Breast epithelium (tissue), 4 donors: Measurements from ENCODE around the gene PRMT2. TPM values are rescaled to one million over a fixed set of nuclear protein-coding genes. Genes with fewer than 3 reads are reported as not detected.

Experiments
- DNase-seq, 2 donors: peaks; one replicate each; pipeline ENCODE4 v3.0.0-alpha.2; 2019; ENCODE audit warnings: low spot score in 2 of 2
- H3K27ac ChIP-seq, 2 donors: fragments of 200-600 bp; sonication (generic) in 1 of 2; one replicate each; pipeline ENCODE4 v1.5.1; 2016 to 2019; ENCODE audit warnings: mild to moderate bottlenecking in 1 of 2
- H3K27me3 ChIP-seq, 2 donors: fragments of 200-600 bp; sonication (generic) in 1 of 2; one replicate each; pipeline versions ENCODE4 v1.5.1 to v1.6.0; 2017 to 2019; ENCODE audit warnings: control low read depth in 1 of 2, mild to moderate bottlenecking in 1 of 2
- H3K36me3 ChIP-seq: fragments of 200-600 bp; one replicate; pipeline ENCODE4 v1.5.1; 2019
- H3K4me1 ChIP-seq, 2 donors: fragments of 200-600 bp; sonication (generic); one replicate each; pipeline ENCODE4 v1.5.1; 2016 to 2019; ENCODE audit warnings: control low read depth in 1 of 2
- H3K4me3 ChIP-seq, 3 donors: fragments of 200-600 bp; sonication (generic); 1 replicate in 2 of 3; 2 replicates in 1 of 3; pipeline ENCODE4 v1.5.1; 2016 to 2019; ENCODE audit warnings: mild to moderate bottlenecking in 3 of 3, moderate library complexity in 2 of 3
- H3K9me3 ChIP-seq, 2 donors: fragments of 200-600 bp; sonication (generic) in 1 of 2; one replicate each; pipeline ENCODE4 v1.5.1; 2016 to 2019; ENCODE audit warnings: control low read depth in 1 of 2
- CTCF ChIP-seq, 3 donors: fragments of 450-650 bp; IDR thresholded peaks; one replicate each; pipeline ENCODE4 v1.5.1; 2016 to 2017; ENCODE audit warnings: antibody characterized with exemption in 3 of 3, mild to moderate bottlenecking in 3 of 3, moderate library complexity in 3 of 3
- POLR2A ChIP-seq: fragments of 450-650 bp; IDR thresholded peaks from one replicate; pipeline ENCODE4 v1.6.1; 2016; ENCODE audit warnings: antibody characterized with exemption, mild to moderate bottlenecking, moderate library complexity
- POLR2AphosphoS5 ChIP-seq, 3 donors: sonication (generic); formaldehyde crosslinking; IDR thresholded peaks; one replicate each; pipeline ENCODE4 v1.6.1; 2017; ENCODE audit warnings: antibody characterized with exemption in 3 of 3
- intact Hi-C: fragments of 100-400 bp; cut with DNase I; formaldehyde crosslinking; loops from one replicate; pipeline ENCODE4 v1.15.1; 2023; ENCODE audit warnings: low total_unique reads
- total RNA-seq, 3 donors: library from RNA; depleted of rRNA; stranded (reverse); fragments of >200 nt; gene quantifications; one replicate each; pipeline ENCODE4 v1.1.0, GENCODE V29; 2016

The PRMT2 gene
- total RNA-seq, 3 donors from 2014 or later, result 92.1 to 145 (median 130) TPM

DNA sequence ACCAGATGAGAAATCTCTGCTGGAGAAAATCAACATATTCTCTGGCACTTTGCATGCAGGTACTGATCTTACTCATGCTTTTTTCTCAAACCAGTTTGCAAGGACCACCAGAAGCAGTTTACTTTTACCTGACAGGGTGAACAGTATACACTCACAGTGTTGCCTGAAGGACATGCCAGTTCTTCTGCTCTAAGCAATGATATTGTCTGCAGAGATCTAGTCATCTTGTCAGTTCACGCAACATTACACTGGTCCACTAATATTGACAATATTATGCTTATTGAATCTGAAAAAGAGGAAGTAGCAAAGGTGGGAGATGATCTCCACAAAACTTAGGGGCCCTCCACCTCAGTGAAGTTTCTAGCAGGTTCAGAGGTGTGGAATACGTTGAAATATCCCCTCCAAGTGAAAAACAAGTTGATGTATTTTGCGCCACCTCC is 26.8 kb upstream of the PRMT2 start:
- Histone ChIP-seq H3K36me3 (no peaks in the 10 kb centered on the region), H3K27ac (no peak overlapping the region), H3K4me1 (no peaks in the 10 kb centered on the region), H3K27me3 (no peaks in the 10 kb centered on the region), H3K4me3 (no peak overlapping the region), H3K9me3 (peaks cover 0 to 5% of the 10 kb centered on the region in 2 donors)
- DNase-seq, result no peak
- TF ChIP-seq POLR2A, result no peak
- no peak for TF ChIP-seq POLR2AphosphoS5 (IDR thresholded peaks at IDR 0.05)
- no peak for TF ChIP-seq CTCF (IDR thresholded peaks at IDR 0.05)
- intact Hi-C loops, result no loop called here

- no peaks in the 10 kb centered on the region for H3K4me1 ChIP-seq
- peaks cover 0 to 5% of the 10 kb centered on the region in 2 donors for H3K9me3 ChIP-seq
- no peak overlapping the region for H3K27ac ChIP-seq
- no peak overlapping the region for H3K4me3 ChIP-seq
- TF ChIP-seq POLR2A (no peak), CTCF (IDR thresholded peaks at IDR 0.05) (no peak), POLR2AphosphoS5 (IDR thresholded peaks at IDR 0.05) (no peak)
- no peaks in the 10 kb centered on the region for H3K27me3 ChIP-seq
- no peaks in the 10 kb centered on the region for H3K36me3 ChIP-seq
- no peak for DNase-seq
- intact Hi-C loops, result no loop called here
Measured at GRCh38 chr21:46610018-46610701, 25.3 kb upstream of the PRMT2 start.

- intact Hi-C loops, result no loop called here
- Histone ChIP-seq H3K27ac (no peak overlapping the region), H3K9me3 (peaks cover 0 to 5% of the 10 kb centered on the region in 2 donors), H3K4me1 (no peaks in the 10 kb centered on the region), H3K4me3 (no peak overlapping the region), H3K36me3 (no peaks in the 10 kb centered on the region), H3K27me3 (no peaks in the 10 kb centered on the region)
- DNase-seq, result no peak
- no peak for TF ChIP-seq POLR2A
- no peak for TF ChIP-seq POLR2AphosphoS5 (IDR thresholded peaks at IDR 0.05)
- TF ChIP-seq CTCF (IDR thresholded peaks at IDR 0.05), result no peak
Measured at GRCh38 chr21:46613391-46613790, 22.1 kb upstream of the PRMT2 start.

GRCh38 chr21:46616050-46616449 is 19.4 kb upstream of the PRMT2 start:
- no peaks in the 10 kb centered on the region for H3K9me3 ChIP-seq

More at GRCh38 chr21:46616050-46616449, 19.4 kb upstream of the PRMT2 start:
- Histone ChIP-seq H3K36me3 (no peaks in the 10 kb centered on the region), H3K27ac (no peak overlapping the region), H3K4me1 (no peaks in the 10 kb centered on the region), H3K4me3 (no peak overlapping the region), H3K27me3 (no peaks in the 10 kb centered on the region)
- DNase-seq, result no peak
- intact Hi-C loops, result no loop called here
- TF ChIP-seq POLR2AphosphoS5 (IDR thresholded peaks at IDR 0.05), result no peak
- no peak for TF ChIP-seq POLR2A
- TF ChIP-seq CTCF (IDR thresholded peaks at IDR 0.05), result no peak
